ENCODE data around the gene PBLD. TPM values are rescaled to one million over a fixed set of nuclear protein-coding genes. Genes with fewer than 3 reads are reported as not detected.
A peak's percentile ranks its signal among the peaks of the same experiment; 100 is the strongest.

PBLD gene
- total RNA-seq, 1 experiment from 2014 or later = 11.7 TPM

- peaks cover 75% of the 10 kb centered on the region for H3K36me3 ChIP-seq (ENCODE audit: low read depth)
- POLR2A ChIA-PET (ENCODE audit: unreplicated experiment) = interaction anchor here (0.6 kb wide), 1 partner anchor 11 kb away, joined by 13 read pairs; the partner anchor contains the start of gene HNRNPH3
- peaks cover 68% of the 10 kb centered on the region for H4K20me1 ChIP-seq (ENCODE audit: insufficient read depth)
These were observed 10.3 kb upstream of the PBLD start for GRCh38 chr10:68342909-68343516.

DNA sequence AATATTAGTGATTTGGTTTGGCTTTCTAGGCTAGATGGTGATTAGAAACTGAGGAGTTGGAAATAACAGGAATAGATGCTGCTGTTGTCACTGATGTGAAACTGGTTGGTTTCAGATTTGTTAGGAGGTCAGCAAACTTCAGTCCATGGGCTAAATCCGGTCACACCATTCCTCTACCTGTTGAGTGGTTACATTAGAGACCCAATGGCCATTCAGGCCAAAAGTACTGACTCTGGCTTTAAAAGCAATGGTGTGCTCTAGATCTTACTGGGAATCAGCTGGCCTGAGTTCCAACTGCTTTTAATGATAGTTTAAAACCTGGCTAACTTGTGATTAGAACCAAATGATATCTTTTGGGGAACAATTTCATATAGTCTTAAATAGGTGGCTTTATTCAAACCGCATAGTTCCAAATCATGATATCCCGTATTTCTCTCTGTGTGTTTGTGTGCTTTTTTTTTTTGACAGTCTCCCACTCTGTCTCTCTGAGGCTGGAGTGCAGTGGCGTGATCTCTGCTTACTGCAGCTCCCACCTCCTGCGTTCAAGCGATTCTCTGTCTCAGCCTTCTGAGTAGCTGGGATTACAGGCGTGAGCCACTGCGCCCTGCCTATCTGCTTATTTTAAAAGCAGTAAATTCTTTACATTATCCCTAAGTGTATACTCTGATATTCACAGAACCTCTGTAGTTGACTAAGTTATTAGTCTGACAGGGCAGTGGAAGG lies 7.8 kb upstream of the PBLD start:
- intact Hi-C loops (cut with micrococcal nuclease; ENCODE audit: unreplicated experiment) = no loop called here
- TF ChIP-seq EZH2 (IDR thresholded peaks at IDR 0.05; ENCODE audit: low read depth) = no peak
- no peak for TF ChIP-seq CTCF (conservative IDR thresholded peaks at IDR 0.05)
- Histone ChIP-seq H3K79me2 (ENCODE audit: low read depth) (peaks cover 69% of the 10 kb centered on the region), H3K27ac (no peak overlapping the region), H3K4me1 (replicated peaks; ENCODE audit: insufficient read depth) (peaks cover 16% of the 10 kb centered on the region), H3K4me2 (no peak overlapping the region), H3K36me3 (ENCODE audit: low read depth) (peaks cover 93% of the 10 kb centered on the region), H2AFZ (no peak overlapping the region), H3F3A (ENCODE audit: insufficient read depth, low read depth) (peaks cover 81% of the 10 kb centered on the region), H3K9me2 (ENCODE audit: insufficient read depth) (no peaks in the 10 kb centered on the region), H4K20me1 (ENCODE audit: insufficient read depth) (peaks cover 89% of the 10 kb centered on the region), H3K27me3 (ENCODE audit: insufficient read depth, low read depth) (no peaks in the 10 kb centered on the region), H3K9me3 (ENCODE audit: insufficient read depth, low read depth) (no peaks in the 10 kb centered on the region), H3K4me3 (no peak overlapping the region)
- no TSS peak for BruUV-seq (replicated peaks)
- CTCF ChIA-PET = no interaction called here
- POLR2A ChIA-PET (ENCODE audit: unreplicated experiment) = interaction anchor here (0.6 kb wide), 1 partner anchor 9 kb away, joined by 3 read pairs; no protein-coding TSS in a partner anchor
- DNase-seq = no peak

More at GRCh38 chr10:68342909-68343516, 10.3 kb upstream of the PBLD start:
- BruUV-seq (replicated peaks) = no TSS peak
- Histone ChIP-seq H3K79me2 (ENCODE audit: low read depth) (peaks cover 45% of the 10 kb centered on the region), H3K9me3 (ENCODE audit: insufficient read depth, low read depth) (no peaks in the 10 kb centered on the region), H2AFZ (no peak overlapping the region), H3K27me3 (ENCODE audit: insufficient read depth, low read depth) (no peaks in the 10 kb centered on the region), H3K4me3 (no peak overlapping the region), H3F3A (ENCODE audit: insufficient read depth, low read depth) (peaks cover 99% of the 10 kb centered on the region), H3K4me2 (no peak overlapping the region), H3K27ac (no peak overlapping the region), H3K9me2 (ENCODE audit: insufficient read depth) (no peaks in the 10 kb centered on the region), H3K4me1 (replicated peaks; ENCODE audit: insufficient read depth) (no peaks in the 10 kb centered on the region)
- intact Hi-C loops (cut with micrococcal nuclease; ENCODE audit: unreplicated experiment) = no loop called here
- CTCF ChIA-PET = interaction anchor here (0.7 kb wide), 1 partner anchor 821 kb away, joined by 3 read pairs; no protein-coding TSS in a partner anchor
- no peak for TF ChIP-seq EZH2 (IDR thresholded peaks at IDR 0.05; ENCODE audit: low read depth)
- no peak for TF ChIP-seq CTCF (conservative IDR thresholded peaks at IDR 0.05)
- DNase-seq = no peak

GRCh38 chr10:68336754-68337351 lies 4.1 kb upstream of the PBLD start:
- Histone ChIP-seq H3F3A (ENCODE audit: insufficient read depth, low read depth) (peaks cover 52% of the 10 kb centered on the region), H4K20me1 (ENCODE audit: insufficient read depth) (peaks cover 90% of the 10 kb centered on the region), H3K79me2 (ENCODE audit: low read depth) (peaks cover 100% of the 10 kb centered on the region), H3K27me3 (ENCODE audit: insufficient read depth, low read depth) (no peaks in the 10 kb centered on the region), H3K9me2 (ENCODE audit: insufficient read depth) (no peaks in the 10 kb centered on the region), H2AFZ (no peak overlapping the region), H3K4me2 (peak overlapping the region; percentile 91), H3K4me1 (replicated peaks; ENCODE audit: insufficient read depth) (peaks cover 30% of the 10 kb centered on the region), H3K4me3 (peak overlapping the region; percentile 78; the same call in 1 of the 2 replicates), H3K27ac (no peak overlapping the region), H3K9me3 (ENCODE audit: insufficient read depth, low read depth) (no peaks in the 10 kb centered on the region), H3K36me3 (ENCODE audit: low read depth) (peaks cover 83% of the 10 kb centered on the region)
- BruUV-seq (replicated peaks) = no TSS peak
- TF ChIP-seq EZH2 (IDR thresholded peaks at IDR 0.05; ENCODE audit: low read depth) (no peak), CTCF (conservative IDR thresholded peaks at IDR 0.05) (no peak)
- CTCF ChIA-PET = no interaction called here
- POLR2A ChIA-PET (ENCODE audit: unreplicated experiment) = no interaction called here
- intact Hi-C loops (cut with micrococcal nuclease; ENCODE audit: unreplicated experiment) = loop anchor here (10.0 kb wide), 1 partner anchor 482 kb away; no protein-coding TSS in a partner anchor
- DNase-seq = no peak
